GM10248 (cell line): ENCODE data around the gene STEAP4.

Experiments
- CTCF ChIA-PET: fragments of 300-600 bp; sonication (Branson Sonifier 250); formaldehyde crosslinking; extraction: SDS; loops from one replicate; lab custom pipeline; 2021; ENCODE audit warnings: antibody characterized with exemption; lab: Yijun Ruan, JAX
- POLR2A ChIA-PET: fragments of 350-650 bp; sonication (Branson Sonifier 250); formaldehyde crosslinking; extraction: SDS; loops from one replicate; lab custom pipeline; 2020; ENCODE audit warnings: antibody characterized with exemption; lab: Yijun Ruan, JAX
- DNase-seq: peaks from one replicate; pipeline ENCODE4 v3.0.0; 2012; ENCODE audit errors: extremely low spot score
- TF ChIP-seq, protein P1 (sequence below): IDR thresholded peaks from 2 replicates; pipeline ENCODE4 v1.5.1; 2012; ENCODE audit warnings: mild to moderate bottlenecking, low read depth; ENCODE audit errors: extremely low read depth, missing control alignments, control extremely low read depth

The STEAP4 gene

DNA sequence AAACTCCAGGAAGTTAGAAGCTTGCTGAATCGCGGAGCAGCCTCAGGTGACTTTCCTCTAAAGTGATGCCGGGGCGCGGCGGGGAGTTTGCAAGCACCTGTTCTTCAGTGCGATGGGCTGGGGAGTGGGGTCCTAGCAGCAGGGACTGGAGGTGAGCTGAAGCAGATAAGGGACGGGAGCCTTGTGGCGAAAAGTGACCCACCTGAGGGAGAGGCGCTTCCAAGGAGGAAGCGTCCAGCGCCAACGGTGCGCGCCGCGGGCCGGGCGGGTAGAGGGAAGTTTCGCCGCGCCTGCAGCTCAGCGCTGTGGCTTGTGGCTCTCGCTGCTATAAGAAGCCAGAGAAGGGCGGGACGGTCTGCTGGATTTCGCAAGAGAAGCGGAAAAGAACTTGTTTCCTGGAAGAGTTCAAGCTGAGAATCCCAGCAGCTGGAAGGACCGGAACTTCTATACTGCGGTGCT, at the start of gene STEAP4:
Gene STEAP4, minus strand, starts transcription at position 305 of the 459 bp plus-strand sequence. CDS start 22,625 bp downstream, outside the sequence.
- TF ChIP-seq, protein P1, sequence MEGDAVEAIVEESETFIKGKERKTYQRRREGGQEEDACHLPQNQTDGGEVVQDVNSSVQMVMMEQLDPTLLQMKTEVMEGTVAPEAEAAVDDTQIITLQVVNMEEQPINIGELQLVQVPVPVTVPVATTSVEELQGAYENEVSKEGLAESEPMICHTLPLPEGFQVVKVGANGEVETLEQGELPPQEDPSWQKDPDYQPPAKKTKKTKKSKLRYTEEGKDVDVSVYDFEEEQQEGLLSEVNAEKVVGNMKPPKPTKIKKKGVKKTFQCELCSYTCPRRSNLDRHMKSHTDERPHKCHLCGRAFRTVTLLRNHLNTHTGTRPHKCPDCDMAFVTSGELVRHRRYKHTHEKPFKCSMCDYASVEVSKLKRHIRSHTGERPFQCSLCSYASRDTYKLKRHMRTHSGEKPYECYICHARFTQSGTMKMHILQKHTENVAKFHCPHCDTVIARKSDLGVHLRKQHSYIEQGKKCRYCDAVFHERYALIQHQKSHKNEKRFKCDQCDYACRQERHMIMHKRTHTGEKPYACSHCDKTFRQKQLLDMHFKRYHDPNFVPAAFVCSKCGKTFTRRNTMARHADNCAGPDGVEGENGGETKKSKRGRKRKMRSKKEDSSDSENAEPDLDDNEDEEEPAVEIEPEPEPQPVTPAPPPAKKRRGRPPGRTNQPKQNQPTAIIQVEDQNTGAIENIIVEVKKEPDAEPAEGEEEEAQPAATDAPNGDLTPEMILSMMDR: no peak
- POLR2A ChIA-PET: no interaction called here
- CTCF ChIA-PET: interaction anchor here (2.5 kb wide), 1 partner anchor 11 kb away, joined by 10 read pairs; no protein-coding TSS in a partner anchor
- no peak for DNase-seq

DNA sequence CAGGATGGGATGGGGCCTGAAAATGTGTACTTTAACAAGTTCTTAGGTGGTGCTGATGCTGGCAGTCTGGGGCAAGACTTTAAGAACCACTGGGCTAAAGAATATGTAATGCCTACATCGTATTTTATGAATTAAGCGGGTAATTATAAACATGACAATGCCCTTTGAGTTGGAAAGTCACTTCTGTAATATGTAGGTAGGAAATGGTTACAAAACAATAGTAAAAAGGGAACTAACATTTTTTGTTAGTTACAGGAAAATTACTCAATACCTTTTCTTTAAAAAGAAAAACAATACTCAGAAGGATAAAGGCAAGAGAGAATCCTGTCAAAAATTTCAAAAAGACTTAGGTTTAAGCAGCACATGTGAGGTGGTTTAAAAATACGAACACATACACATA, 48.3 kb upstream of the STEAP4 start:
- POLR2A ChIA-PET: no interaction called here
- TF ChIP-seq, protein P1: no peak
- CTCF ChIA-PET: no interaction called here
- DNase-seq: no peak

DNA sequence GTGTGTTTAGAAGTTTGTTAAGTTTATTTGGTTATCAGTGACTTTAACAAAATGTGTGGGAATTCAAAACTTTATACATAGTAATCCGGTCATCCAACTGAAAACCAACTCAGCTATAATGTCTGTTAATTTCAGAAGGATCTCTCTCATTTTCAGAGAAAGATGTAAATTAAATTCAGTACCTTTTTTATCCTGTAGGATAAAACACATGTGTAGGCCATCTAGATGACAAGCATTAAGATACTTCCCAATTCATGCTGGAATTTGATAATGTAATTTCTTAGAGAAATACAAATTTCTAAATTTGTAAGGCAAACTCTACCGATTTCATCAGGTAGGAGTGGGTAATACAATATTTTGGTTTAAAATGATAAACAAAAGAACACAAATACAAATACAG, 43.4 kb upstream of the STEAP4 start:
- DNase-seq: no peak
- TF ChIP-seq, protein P1: no peak
- CTCF ChIA-PET: interaction anchor here (1.0 kb wide), 1 partner anchor 10 kb away, joined by 3 read pairs; no protein-coding TSS in a partner anchor
- POLR2A ChIA-PET: no interaction called here

DNA sequence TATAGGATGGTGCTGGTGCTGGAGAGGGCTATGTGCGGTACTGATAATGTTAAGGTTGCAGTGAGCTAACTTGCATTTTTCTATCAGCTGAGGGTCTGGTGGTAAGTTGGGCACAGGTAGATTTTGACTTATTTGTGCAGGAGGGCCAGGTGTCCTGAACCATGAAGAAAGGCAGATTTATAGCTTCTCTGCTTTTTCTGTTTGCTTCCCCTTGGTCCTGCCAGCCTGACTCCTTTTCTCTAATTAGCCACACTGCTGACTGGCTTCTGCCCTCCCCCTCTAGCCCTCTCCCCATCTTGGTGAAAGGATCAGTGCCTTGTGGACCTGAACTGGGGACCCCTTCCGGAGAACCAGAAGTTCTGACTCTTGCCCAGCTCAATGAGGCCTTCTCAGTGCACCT, 40.8 kb upstream of the STEAP4 start:
- no peak for DNase-seq
- TF ChIP-seq, protein P1: no peak
- ChIA-PET CTCF (interaction anchor here (0.7 to 1.2 kb wide), 4 partner anchors 10 to 104 kb away, joined by 3 to 6 read pairs (median 4); no protein-coding TSS in a partner anchor), POLR2A (no interaction called here)

DNA sequence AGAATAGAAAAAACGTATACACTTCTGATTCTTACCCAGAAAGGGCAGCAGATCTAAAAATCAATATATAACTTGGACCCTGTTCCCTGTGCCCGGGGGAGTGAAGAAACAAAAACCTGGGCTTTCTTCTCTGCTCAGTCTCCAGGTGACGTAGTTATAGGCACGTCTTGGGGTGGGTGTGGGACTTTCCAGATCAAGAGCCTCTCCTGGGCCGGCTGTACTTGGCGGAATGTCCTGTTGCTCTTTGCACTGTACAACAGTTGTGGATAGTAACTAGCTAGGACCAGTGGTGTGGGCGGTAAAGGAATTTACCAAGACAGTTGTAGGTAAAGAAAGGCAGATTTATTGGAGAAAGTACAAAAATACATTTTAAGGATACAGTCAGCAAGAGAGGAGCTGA, 40.4 kb upstream of the STEAP4 start:
- no peak for DNase-seq
- TF ChIP-seq, protein P1: no peak
- ChIA-PET CTCF (interaction anchor here (0.7 to 1.2 kb wide), 4 partner anchors 11 to 104 kb away, joined by 3 to 6 read pairs (median 4); no protein-coding TSS in a partner anchor), POLR2A (no interaction called here)

DNA sequence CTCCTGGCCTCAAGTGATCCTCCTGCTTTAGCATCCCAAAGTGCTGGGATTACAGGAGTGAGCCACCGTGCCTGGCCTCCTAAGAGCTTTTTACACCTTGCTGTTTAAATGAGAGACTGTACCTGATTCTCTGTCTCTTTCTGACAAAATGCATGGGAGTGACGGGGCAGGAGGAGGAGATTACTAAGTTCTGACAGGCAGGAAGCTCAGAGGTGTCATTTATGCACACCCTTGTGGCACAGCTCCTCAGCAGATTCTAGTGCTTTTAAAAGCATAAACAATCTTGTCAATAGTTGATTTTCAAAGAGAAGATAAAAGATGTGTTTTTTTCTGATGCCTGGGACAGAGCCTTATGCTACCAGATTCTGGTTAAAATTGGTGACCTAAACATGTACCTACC, 39.7 kb upstream of the STEAP4 start:
- CTCF ChIA-PET: interaction anchor here (0.8 to 3.9 kb wide), 8 partner anchors 11 to 489 kb away, joined by 3 to 30 read pairs (median 5); partner anchors contain the start of gene SRI
- TF ChIP-seq, protein P1: no peak
- DNase-seq: no peak
- POLR2A ChIA-PET: no interaction called here
